ENCODE measurements around the gene PHACTR2.

Gene PHACTR2

GRCh38 chr6:143674483-143675381 is 3.0 kb upstream of the PHACTR2 start:
- in situ Hi-C loops (cut with MboI; ENCODE audit: low sequenced_read_pairs) = no loop called here

- in situ Hi-C loops (cut with MboI; ENCODE audit: low sequenced_read_pairs) = no loop called here
Observed at GRCh38 chr6:143675382-143675900, 2.3 kb upstream of the PHACTR2 start.

GRCh38 chr6:143675946-143676345 is 1.8 kb upstream of the PHACTR2 start:
- in situ Hi-C loops (cut with MboI; ENCODE audit: low sequenced_read_pairs) = no loop called here

- in situ Hi-C loops (cut with MboI; ENCODE audit: low sequenced_read_pairs) = no loop called here
Observed at GRCh38 chr6:143676437-143677045, 1.2 kb upstream of the PHACTR2 start.

- in situ Hi-C loops (cut with MboI; ENCODE audit: low sequenced_read_pairs) = no loop called here
Observed at GRCh38 chr6:143677577-143677890, 231 bp upstream of the PHACTR2 start.

GRCh38 chr6:143679041-143679440 is 1.3 kb downstream of the PHACTR2 start:
- in situ Hi-C loops (cut with MboI; ENCODE audit: low sequenced_read_pairs) = no loop called here

- in situ Hi-C loops (cut with MboI; ENCODE audit: low sequenced_read_pairs) = no loop called here
Observed at GRCh38 chr6:143680141-143680540, 2.4 kb downstream of the PHACTR2 start.

DNA sequence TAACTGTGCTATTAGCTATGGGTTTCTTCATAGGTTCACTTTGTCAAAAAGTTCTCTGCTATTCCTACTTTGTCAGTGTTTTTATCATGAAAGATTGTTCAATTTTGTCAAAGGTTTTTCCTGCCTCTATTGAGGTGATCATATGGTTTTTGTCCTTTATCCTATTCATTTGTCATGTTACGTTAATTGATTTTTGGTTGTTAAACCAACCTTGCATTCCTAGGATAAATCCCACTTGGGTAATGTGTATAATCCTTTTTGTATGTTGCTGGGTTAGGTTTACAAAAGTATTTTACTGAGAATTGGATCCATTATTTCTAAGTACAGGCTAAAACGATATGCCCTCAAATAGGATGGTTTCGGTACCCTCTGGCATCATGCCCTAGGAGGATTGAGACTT is 5.0 kb downstream of the PHACTR2 start:
- in situ Hi-C loops (cut with MboI; ENCODE audit: low sequenced_read_pairs) = no loop called here

DNA sequence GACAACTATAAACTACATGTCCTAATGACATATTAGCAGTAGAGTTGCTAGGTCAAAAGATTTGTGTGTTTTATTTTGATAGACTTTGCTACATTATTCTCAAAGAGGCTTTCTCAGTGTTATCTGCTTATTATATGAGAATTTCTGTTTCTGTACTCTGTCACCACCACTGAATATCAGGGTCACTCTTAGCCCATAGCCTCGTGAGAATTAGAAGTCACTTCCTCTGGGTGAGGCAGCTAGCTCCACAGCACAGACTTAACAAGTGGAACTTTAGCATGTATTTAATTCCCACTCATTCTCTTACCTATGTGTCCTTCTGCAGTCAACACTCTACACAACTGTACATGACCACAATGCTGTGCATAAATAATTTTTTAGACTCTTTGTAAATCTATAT is 6.7 kb downstream of the PHACTR2 start:
- in situ Hi-C loops (cut with MboI; ENCODE audit: low sequenced_read_pairs) = no loop called here

DNA sequence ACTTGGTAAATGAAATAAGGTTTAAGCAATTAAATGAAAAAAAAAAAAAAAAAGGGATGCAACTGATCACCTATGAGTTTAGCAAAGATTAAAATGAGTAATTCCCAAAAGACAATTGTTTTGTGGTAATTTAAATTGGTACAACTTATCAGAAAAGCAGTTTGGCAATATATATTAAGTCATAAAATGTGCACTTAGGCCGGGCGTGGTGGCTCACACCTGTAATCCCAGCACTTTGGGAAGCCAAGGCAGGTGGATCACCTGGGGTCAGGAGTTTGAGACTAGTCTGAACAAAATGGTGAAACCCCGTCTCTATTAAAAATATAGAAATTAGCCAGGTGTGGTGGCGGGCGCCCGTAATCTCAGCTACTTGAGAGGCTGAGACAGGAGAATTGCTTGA is 7.9 kb downstream of the PHACTR2 start:
- in situ Hi-C loops (cut with MboI; ENCODE audit: low sequenced_read_pairs) = no loop called here

DNA sequence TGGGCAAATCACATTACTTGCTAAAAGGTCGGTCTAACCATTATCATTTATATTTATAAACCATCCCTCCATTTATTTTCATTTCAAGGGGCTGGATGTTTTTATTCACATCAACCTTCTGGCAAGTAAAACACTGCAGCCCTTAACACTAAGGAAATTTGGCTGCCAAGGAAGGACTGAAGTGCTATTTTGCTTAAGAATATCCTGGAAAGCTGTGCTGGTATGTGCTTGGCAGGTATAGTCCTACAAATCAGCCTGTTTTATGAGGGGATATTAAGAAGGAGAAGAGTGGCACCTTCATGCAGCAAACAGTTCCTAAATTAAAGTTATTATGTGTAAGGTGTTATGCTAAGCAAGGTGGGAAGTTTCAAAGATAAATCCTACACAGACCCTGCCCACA is 9.8 kb downstream of the PHACTR2 start:
- in situ Hi-C loops (cut with MboI; ENCODE audit: low sequenced_read_pairs) = no loop called here

- in situ Hi-C loops (cut with MboI; ENCODE audit: low sequenced_read_pairs) = no loop called here
Observed at GRCh38 chr6:143688681-143689080, 10.9 kb downstream of the PHACTR2 start.

DNA sequence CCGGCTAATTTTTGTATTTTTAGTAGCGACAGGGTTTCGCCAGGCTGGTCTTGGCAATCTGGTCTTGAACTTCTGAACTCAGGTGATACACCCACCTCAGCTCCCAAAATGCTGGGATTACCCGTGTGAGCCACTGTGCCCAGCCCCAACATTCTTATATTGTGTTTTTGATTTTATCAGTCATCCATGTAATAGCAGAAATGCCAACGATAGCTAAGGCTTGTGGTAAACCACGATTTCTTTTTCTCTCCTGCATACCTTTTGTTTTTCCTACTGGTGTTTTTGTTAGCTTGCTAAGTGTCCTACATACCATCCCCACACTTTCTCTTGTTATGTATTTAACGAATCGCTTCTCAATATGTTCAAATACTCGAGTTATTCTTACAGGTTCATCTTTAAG is 12.1 kb downstream of the PHACTR2 start:
- in situ Hi-C loops (cut with MboI; ENCODE audit: low sequenced_read_pairs) = no loop called here

GRCh38 chr6:143691155-143691554 is 13.4 kb downstream of the PHACTR2 start:
- in situ Hi-C loops (cut with MboI; ENCODE audit: low sequenced_read_pairs) = no loop called here

DNA sequence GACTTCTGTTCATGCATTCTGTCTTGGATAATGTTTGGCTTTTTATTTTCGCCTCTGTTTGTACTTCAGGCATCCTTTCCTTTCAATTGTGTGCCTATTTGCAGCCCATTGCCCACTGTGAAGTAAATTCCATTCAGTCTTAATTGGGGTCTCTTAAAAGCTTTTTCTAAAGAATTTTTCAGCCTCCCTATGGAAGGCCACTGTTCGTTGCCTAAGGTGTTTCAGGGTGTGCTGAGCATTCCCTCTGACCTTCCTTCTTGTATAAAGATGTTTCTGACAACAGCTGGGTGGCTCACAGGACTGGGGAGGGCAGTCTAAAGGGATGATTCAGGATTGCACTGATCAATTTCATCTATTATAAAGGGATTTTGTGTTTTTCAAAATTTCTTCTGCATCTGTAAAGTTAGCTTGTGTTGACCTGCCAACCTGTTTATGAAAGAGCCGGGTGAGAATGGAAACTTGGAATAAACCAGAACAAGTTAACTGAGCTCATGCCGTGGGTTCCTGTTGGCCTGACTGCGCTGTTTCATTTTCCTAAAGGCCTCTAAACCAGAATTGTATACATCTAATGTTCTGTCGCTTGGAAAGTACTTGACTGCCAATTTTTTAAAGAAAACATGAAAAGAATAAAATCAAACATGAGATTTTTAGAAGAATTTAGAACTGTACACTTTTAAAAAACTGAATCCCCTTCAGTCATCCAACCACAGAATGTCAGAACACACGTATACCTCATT is 14.3 kb downstream of the PHACTR2 start:
- in situ Hi-C loops (cut with MboI; ENCODE audit: low sequenced_read_pairs) = no loop called here

DNA sequence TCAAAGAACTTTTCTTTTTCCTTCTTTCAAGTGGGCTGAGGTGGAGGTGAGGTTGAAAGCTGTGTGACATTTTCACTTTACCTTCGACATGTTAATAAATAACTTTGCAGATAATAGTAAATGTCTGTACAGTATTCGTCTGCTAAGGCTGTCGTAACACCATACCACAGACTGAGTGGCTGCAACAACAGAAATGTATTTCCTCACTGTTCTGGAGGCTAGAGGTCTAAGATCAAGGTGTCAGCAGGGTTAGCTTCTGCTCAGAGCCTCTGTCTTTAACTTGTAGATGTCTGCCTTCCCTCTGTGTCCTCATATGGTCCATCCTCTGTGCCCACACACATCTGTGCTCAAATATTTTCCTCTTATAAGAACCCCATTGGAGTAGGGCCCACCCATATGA is 14.9 kb downstream of the PHACTR2 start:
- in situ Hi-C loops (cut with MboI; ENCODE audit: low sequenced_read_pairs) = no loop called here

- in situ Hi-C loops (cut with MboI; ENCODE audit: low sequenced_read_pairs) = no loop called here
Observed at GRCh38 chr6:143694013-143694412, 16.2 kb downstream of the PHACTR2 start.

DNA sequence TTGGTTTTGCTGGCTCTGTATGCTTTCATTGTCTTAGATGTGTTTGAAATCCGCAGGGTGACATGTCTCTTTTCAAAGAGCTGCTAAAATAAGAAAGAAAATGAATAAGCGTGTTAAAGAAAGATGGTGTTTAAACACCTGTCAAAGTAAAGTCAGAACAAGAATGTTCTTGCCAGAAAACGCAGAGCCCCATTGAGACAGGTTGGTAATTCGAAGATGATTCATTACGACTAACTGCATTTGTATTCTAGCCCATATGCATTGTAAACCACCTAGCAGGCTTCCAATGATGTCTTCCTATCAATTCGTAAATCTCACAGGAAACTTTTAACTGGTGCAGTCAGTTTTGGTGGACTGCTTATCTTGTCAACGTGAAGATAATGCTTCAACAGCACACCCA is 16.8 kb downstream of the PHACTR2 start:
- in situ Hi-C loops (cut with MboI; ENCODE audit: low sequenced_read_pairs) = no loop called here

- in situ Hi-C loops (cut with MboI; ENCODE audit: low sequenced_read_pairs) = no loop called here
Observed at GRCh38 chr6:143695130-143695968, 17.6 kb downstream of the PHACTR2 start.

DNA sequence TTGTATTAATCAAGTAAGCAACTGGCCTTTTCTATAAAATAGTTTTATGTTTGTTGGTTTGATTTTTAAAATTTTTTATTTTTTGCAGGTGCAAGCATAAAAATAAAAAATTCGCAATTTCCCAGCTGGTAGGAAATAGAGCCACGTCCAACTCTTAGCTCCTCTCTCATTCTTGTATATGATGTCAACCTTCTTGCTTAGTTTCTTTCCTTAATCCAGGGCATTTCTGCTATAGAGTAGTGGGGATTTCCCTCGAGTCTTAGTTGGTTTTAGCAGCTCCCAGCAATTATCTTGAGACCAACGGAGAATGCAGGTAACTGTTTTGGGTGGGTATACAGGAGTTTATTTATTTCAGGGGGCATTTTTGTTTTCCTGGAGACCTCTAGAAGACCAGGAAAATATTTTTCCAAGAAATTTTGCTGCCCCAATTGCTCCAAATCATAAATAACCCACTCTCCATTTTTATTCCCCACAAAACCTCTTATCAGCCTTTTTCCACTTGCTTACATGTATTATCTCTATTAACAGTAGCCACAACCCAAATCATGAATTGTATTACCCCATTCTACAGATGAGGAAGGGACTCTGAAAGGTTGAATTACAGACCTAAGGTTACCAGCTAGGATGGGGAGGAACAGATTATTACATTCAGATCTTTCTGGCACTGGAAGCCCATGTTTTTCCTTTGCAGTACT is 18.4 kb downstream of the PHACTR2 start:
- in situ Hi-C loops (cut with MboI; ENCODE audit: low sequenced_read_pairs) = no loop called here
